ENCODE measurements around the gene HSPA14. TPM values are rescaled to one million over a fixed set of nuclear protein-coding genes. Genes with fewer than 3 reads are reported as not detected.
"Not testable (repeated sequence)": the region's sequence is repeated elsewhere in the genome, so short reads cannot be mapped to it uniquely, and the experiment has no call there.

Gene HSPA14
- polyA plus RNA-seq, 1 donor from 2014 or later, result 48.1 TPM

DNA sequence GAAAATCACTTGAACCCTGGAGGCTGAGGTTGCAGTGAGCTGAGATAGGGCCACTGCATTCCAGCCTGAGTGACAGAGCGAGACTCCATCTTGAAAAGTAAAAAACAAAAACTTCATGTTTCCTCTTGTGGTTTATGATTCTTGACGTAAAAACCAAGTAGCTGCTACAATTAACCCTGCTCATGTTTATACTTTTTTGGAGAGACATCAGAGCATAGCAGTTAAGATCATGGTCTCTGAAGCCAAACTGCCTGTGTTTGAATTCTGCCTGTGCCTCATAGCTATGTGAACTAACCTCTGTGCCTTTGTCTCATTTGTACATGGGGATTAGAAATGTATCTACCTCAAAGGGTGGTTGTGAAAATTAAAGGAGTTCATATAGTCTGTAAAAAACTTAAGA, 67.8 kb downstream of the HSPA14 start (continued):
- no peak for TF ChIP-seq EP300 (conservative IDR thresholded peaks at IDR 0.05; ENCODE audit: poor library complexity, severe bottlenecking)
- TF ChIP-seq POLR2AphosphoS5 (IDR thresholded peaks at IDR 0.05), result no peak
- no peak for TF ChIP-seq SMC3 (conservative IDR thresholded peaks at IDR 0.05; ENCODE audit: poor library complexity)

DNA sequence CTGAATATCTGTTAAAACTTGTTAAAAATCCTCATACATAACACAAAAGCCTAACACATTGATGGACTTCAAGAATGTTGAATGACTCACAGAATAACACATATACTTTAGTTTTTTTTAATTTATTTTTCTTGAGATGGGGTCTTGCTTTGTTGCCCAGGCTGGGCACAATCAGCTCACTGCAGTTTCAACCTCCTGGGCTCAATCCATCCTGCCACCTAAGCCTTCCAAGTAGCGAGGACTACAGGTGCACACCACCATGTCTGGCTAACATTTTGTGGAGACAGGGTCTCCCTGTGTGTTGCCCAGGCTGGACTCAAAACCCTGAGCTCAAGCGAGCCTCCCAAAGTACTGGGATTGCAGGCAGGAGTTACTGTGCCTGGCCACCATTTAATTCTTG, 68.7 kb downstream of the HSPA14 start:
- TF ChIP-seq CTCF (IDR thresholded peaks at IDR 0.05; ENCODE audit: poor library complexity, severe bottlenecking), result no peak
- TF ChIP-seq RAD21 (conservative IDR thresholded peaks at IDR 0.05), result no peak
- TF ChIP-seq, protein P1, sequence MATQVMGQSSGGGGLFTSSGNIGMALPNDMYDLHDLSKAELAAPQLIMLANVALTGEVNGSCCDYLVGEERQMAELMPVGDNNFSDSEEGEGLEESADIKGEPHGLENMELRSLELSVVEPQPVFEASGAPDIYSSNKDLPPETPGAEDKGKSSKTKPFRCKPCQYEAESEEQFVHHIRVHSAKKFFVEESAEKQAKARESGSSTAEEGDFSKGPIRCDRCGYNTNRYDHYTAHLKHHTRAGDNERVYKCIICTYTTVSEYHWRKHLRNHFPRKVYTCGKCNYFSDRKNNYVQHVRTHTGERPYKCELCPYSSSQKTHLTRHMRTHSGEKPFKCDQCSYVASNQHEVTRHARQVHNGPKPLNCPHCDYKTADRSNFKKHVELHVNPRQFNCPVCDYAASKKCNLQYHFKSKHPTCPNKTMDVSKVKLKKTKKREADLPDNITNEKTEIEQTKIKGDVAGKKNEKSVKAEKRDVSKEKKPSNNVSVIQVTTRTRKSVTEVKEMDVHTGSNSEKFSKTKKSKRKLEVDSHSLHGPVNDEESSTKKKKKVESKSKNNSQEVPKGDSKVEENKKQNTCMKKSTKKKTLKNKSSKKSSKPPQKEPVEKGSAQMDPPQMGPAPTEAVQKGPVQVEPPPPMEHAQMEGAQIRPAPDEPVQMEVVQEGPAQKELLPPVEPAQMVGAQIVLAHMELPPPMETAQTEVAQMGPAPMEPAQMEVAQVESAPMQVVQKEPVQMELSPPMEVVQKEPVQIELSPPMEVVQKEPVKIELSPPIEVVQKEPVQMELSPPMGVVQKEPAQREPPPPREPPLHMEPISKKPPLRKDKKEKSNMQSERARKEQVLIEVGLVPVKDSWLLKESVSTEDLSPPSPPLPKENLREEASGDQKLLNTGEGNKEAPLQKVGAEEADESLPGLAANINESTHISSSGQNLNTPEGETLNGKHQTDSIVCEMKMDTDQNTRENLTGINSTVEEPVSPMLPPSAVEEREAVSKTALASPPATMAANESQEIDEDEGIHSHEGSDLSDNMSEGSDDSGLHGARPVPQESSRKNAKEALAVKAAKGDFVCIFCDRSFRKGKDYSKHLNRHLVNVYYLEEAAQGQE (IDR thresholded peaks at IDR 0.05; ENCODE audit: borderline replicate concordance), result no peak
- TF ChIP-seq SMC3 (conservative IDR thresholded peaks at IDR 0.05; ENCODE audit: poor library complexity), result no peak
- no peak for TF ChIP-seq EP300 (conservative IDR thresholded peaks at IDR 0.05; ENCODE audit: poor library complexity, severe bottlenecking)
- no peak for TF ChIP-seq EZH2 (IDR thresholded peaks at IDR 0.05; ENCODE audit: borderline replicate concordance, insufficient read depth, low read length, poor library complexity, severe bottlenecking)
- TF ChIP-seq POLR2AphosphoS5 (IDR thresholded peaks at IDR 0.05), result no peak
- TF ChIP-seq TAF1 (IDR thresholded peaks at IDR 0.05; ENCODE audit: low read depth), result no peak
- TF ChIP-seq MXI1 (conservative IDR thresholded peaks at IDR 0.05; ENCODE audit: poor library complexity, severe bottlenecking), result no peak
- Histone ChIP-seq H4K20me1 (ENCODE audit: insufficient read depth) (no peaks in the 10 kb centered on the region), H3K9me3 (ENCODE audit: low read length) (no peaks in the 10 kb centered on the region), H2AFZ (ENCODE audit: low read depth, low read length) (no peak overlapping the region), H3K4me2 (ENCODE audit: low read length) (no peak overlapping the region), H3K27me3 (ENCODE audit: insufficient read depth, low read depth, low read length) (no peaks in the 10 kb centered on the region), H3K4me3 (ENCODE audit: low read length) (no peak overlapping the region), H3F3A (ENCODE audit: insufficient read depth, low read length, poor library complexity, severe bottlenecking) (no peaks in the 10 kb centered on the region), H3K9me2 (ENCODE audit: insufficient read depth, low read length) (no peaks in the 10 kb centered on the region), H3K79me2 (replicated peaks; ENCODE audit: insufficient read depth, low read length) (no peaks in the 10 kb centered on the region), H3K27ac (ENCODE audit: low read length) (no peak overlapping the region), H3K36me3 (ENCODE audit: insufficient read depth, low read length) (peaks cover 21% of the 10 kb centered on the region), H3K9ac (ENCODE audit: low read length) (no peak overlapping the region)

GRCh38 chr10:14907591-14907990, 69.5 kb downstream of the HSPA14 start:
- not testable (repeated sequence) for H3K27ac ChIP-seq (ENCODE audit: low read length); H3K9ac ChIP-seq (ENCODE audit: low read length); H3K4me2 ChIP-seq (ENCODE audit: low read length); H3K4me3 ChIP-seq (ENCODE audit: low read length); H4K20me1 ChIP-seq (ENCODE audit: insufficient read depth); H3F3A ChIP-seq (ENCODE audit: insufficient read depth, low read length, poor library complexity, severe bottlenecking); H3K79me2 ChIP-seq (replicated peaks; ENCODE audit: insufficient read depth, low read length); H2AFZ ChIP-seq (ENCODE audit: low read depth, low read length); H3K9me2 ChIP-seq (ENCODE audit: insufficient read depth, low read length); H3K9me3 ChIP-seq (ENCODE audit: low read length); H3K27me3 ChIP-seq (ENCODE audit: insufficient read depth, low read depth, low read length)
- H3K36me3 ChIP-seq (ENCODE audit: insufficient read depth, low read length), result peaks cover 23% of the 10 kb centered on the region

Data from neural cell (in vitro differentiated cells).